OCI-LY7 (cell line): ENCODE results near the gene MAP2K5.

Experiments
- CTCF ChIP-seq: fragments of 200-600 bp; sonication (generic); conservative IDR thresholded peaks from 2 replicates; pipeline ENCODE4 v1.5.1; 2014; ENCODE audit warnings: mild to moderate bottlenecking, antibody characterized with exemption, low read length, moderate library complexity, mixed read lengths
- EZH2phosphoT487 ChIP-seq: fragments of 200-600 bp; sonication (generic); IDR thresholded peaks from 2 replicates; pipeline ENCODE4 v1.6.1; 2018; ENCODE audit warnings: low read depth, borderline replicate concordance, mild to moderate bottlenecking, mixed run types, antibody characterized with exemption, low read length, moderate library complexity, mixed read lengths

- TF ChIP-seq CTCF (no peak), EZH2phosphoT487 (no peak)
These were observed 31.8 kb upstream of the MAP2K5 start for GRCh38 chr15:67510597-67511190.
